Ishikawa (cell line): ENCODE results near the gene TOMM22.

Source experiments
- CEBPB ChIP-seq: IDR thresholded peaks from 2 replicates; pipeline ENCODE4 v1.6.1; 2012
- EGR1 ChIP-seq: IDR thresholded peaks from 2 replicates; pipeline ENCODE4 v1.6.1; 2012
- FOXM1 ChIP-seq: IDR thresholded peaks from 2 replicates; pipeline ENCODE4 v1.6.1; 2012; ENCODE audit warnings: low read depth, borderline replicate concordance
- RAD21 ChIP-seq: IDR thresholded peaks from 2 replicates; pipeline ENCODE4 v1.6.1; 2012; ENCODE audit warnings: low read depth
- TEAD4 ChIP-seq: IDR thresholded peaks from 2 replicates; pipeline ENCODE4 v1.6.1; 2012
- USF1 ChIP-seq: IDR thresholded peaks from 2 replicates; pipeline ENCODE4 v1.6.1; 2012

DNA sequence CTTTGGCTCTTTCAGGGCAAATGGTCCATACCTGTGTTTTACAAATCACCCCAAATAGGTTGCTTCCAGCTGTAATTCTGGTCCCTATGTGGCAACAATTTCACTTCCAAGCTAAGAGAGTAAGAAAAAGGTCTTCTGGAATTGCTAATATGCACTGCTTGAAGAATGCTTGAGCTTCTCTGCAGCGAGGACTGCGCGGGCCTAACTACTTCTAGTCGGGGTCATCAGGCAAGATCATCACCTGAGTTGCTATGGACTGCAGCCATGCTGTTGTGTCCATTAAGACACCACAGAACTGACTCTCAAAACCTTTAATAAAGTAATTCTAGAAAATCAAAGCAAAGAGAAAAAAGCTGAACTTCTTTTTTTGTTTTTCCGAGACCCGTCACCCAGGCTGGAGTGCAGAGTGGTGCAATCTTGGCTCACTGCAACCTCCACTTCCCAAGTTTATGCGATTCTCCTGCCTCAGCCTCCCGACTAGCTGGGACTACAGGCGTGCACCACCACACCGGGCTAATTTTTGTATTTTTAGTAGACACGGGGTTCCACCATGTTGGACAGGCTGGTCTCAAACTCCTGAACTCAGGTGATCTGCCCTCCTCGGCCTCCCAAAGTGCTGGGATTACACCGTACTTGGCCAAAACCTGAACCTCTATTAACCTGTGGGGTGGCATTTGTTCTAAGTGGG lies 16.8 kb downstream of the TOMM22 start:
- TF ChIP-seq FOXM1, result no peak
- TF ChIP-seq EGR1, result no peak
- no peak for TF ChIP-seq TEAD4
- TF ChIP-seq USF1, result no peak
- no peak for TF ChIP-seq RAD21
- TF ChIP-seq CEBPB, result no peak
